Smooth muscle cell (in vitro differentiated cells): ENCODE results near the gene BMI1. TPM values are rescaled to one million over a fixed set of nuclear protein-coding genes. Genes with fewer than 3 reads are reported as not detected.

Experiments
- DNase-seq: peaks from one replicate; lab custom pipeline; 2025; ENCODE audit not compliant: unreplicated experiment; lab: John Stamatoyannopoulos, UW
- H2AFZ ChIP-seq: fragments of 200-600 bp; sonication (generic); 2 replicates; pipeline ENCODE4 v1.6.0; 2016; ENCODE audit warnings: antibody characterized with exemption, low read depth, mild to moderate bottlenecking
- H3F3A ChIP-seq: fragments of 200-600 bp; sonication (generic); 2 replicates; pipeline ENCODE4 v1.6.0; 2017; ENCODE audit warnings: antibody characterized with exemption, low read depth
- H3K27ac ChIP-seq: fragments of 200-600 bp; sonication (generic); 2 replicates; pipeline ENCODE4 v1.5.1; 2016; ENCODE audit warnings: low read depth, mild to moderate bottlenecking
- H3K27me3 ChIP-seq: fragments of 200-600 bp; sonication (generic); 2 replicates; pipeline ENCODE4 v1.6.1; 2016; ENCODE audit warnings: low read depth, mild to moderate bottlenecking
- H3K36me3 ChIP-seq: fragments of 200-600 bp; sonication (generic); 2 replicates; pipeline ENCODE4 v1.5.1; 2016; ENCODE audit warnings: low read depth
- H3K4me1 ChIP-seq: fragments of 200-600 bp; sonication (generic); 2 replicates; pipeline ENCODE4 v1.5.1; 2016; ENCODE audit warnings: low read depth
- H3K4me2 ChIP-seq: fragments of 200-600 bp; sonication (generic); 2 replicates; pipeline ENCODE4 v1.6.0; 2016; ENCODE audit warnings: mild to moderate bottlenecking
- H3K4me3 ChIP-seq: fragments of 200-600 bp; sonication (generic); 2 replicates; pipeline ENCODE4 v1.5.1; 2016; ENCODE audit warnings: mild to moderate bottlenecking
- H3K79me2 ChIP-seq: fragments of 200-600 bp; sonication (generic); 2 replicates; pipeline ENCODE4 v1.6.0; 2016; ENCODE audit warnings: low read depth, mild to moderate bottlenecking
- H3K9ac ChIP-seq: fragments of 200-600 bp; sonication (generic); 2 replicates; pipeline ENCODE4 v1.6.0; 2016; ENCODE audit warnings: low read depth
- H3K9me3 ChIP-seq: fragments of 200-600 bp; sonication (generic); replicated peaks from 2 replicates; pipeline ENCODE4 v1.5.1; 2016; ENCODE audit warnings: low read depth
- H4K20me1 ChIP-seq: fragments of 200-600 bp; sonication (generic); 2 replicates; pipeline ENCODE4 v1.6.0; 2016; ENCODE audit warnings: low read depth
- whole genome bisulfite sequencing: methylation state at CpG from one replicate; pipeline ENCODE4 v1.1.7; 2016; ENCODE audit warnings: low lambda C conversion rate; 5-methylcytosine and 5-hydroxymethylcytosine counted together
- polyA plus RNA-seq: library from polyadenylated mRNA; unstranded; fragments of >200 nt; fragmentation: Nextera tagmentation; extraction: Ambion mirVana; gene quantifications from 2 replicates; pipeline ENCODE4 v1.2.1, GENCODE V29; 2016
- total RNA-seq: library from RNA; depleted of rRNA; stranded (reverse); fragments of >200 nt; gene quantifications from 2 replicates; pipeline ENCODE4 v1.2.3, GENCODE V29; 2014
- TF ChIP-seq, protein P1 (sequence below): fragments of 200-600 bp; sonication (generic); IDR thresholded peaks from 2 replicates; pipeline ENCODE4 v1.5.1; 2017; ENCODE audit warnings: borderline replicate concordance, mild to moderate bottlenecking, antibody characterized with exemption; ENCODE audit not compliant: insufficient read depth, poor library complexity, severe bottlenecking

Gene BMI1
- total and polyA plus RNA-seq, 2 experiments from 2014 or later: 11.4 to 34.5 TPM

- WGBS: 100% methylated on average over 1 of the region's 1 CpG
- no peaks in the 10 kb centered on the region for H3K9me3 ChIP-seq
- no peaks in the 10 kb centered on the region for H3K4me1 ChIP-seq
- TF ChIP-seq, protein P1, sequence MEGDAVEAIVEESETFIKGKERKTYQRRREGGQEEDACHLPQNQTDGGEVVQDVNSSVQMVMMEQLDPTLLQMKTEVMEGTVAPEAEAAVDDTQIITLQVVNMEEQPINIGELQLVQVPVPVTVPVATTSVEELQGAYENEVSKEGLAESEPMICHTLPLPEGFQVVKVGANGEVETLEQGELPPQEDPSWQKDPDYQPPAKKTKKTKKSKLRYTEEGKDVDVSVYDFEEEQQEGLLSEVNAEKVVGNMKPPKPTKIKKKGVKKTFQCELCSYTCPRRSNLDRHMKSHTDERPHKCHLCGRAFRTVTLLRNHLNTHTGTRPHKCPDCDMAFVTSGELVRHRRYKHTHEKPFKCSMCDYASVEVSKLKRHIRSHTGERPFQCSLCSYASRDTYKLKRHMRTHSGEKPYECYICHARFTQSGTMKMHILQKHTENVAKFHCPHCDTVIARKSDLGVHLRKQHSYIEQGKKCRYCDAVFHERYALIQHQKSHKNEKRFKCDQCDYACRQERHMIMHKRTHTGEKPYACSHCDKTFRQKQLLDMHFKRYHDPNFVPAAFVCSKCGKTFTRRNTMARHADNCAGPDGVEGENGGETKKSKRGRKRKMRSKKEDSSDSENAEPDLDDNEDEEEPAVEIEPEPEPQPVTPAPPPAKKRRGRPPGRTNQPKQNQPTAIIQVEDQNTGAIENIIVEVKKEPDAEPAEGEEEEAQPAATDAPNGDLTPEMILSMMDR: no peak
- H2AFZ ChIP-seq: no peak overlapping the region
- H3K36me3 ChIP-seq: no peaks in the 10 kb centered on the region
- H3K27me3 ChIP-seq: no peaks in the 10 kb centered on the region
- no peak for DNase-seq
- H3K27ac ChIP-seq: no peak overlapping the region
- H3K79me2 ChIP-seq: no peaks in the 10 kb centered on the region
- H4K20me1 ChIP-seq: no peaks in the 10 kb centered on the region
- no peak overlapping the region for H3K4me3 ChIP-seq
- no peaks in the 10 kb centered on the region for H3F3A ChIP-seq
- no peak overlapping the region for H3K9ac ChIP-seq
- no peak overlapping the region for H3K4me2 ChIP-seq
Measured at GRCh38 chr10:22367471-22367870, 46.6 kb downstream of the BMI1 start.

- H4K20me1 ChIP-seq: no peaks in the 10 kb centered on the region
- TF ChIP-seq, protein P1: no peak
- DNase-seq: no peak
- no peaks in the 10 kb centered on the region for H3K4me1 ChIP-seq
- no peaks in the 10 kb centered on the region for H3F3A ChIP-seq
- H3K36me3 ChIP-seq: no peaks in the 10 kb centered on the region
- no peaks in the 10 kb centered on the region for H3K79me2 ChIP-seq
- H2AFZ ChIP-seq: no peak overlapping the region
- no peak overlapping the region for H3K9ac ChIP-seq
- H3K27ac ChIP-seq: no peak overlapping the region
- 92% methylated on average over 4 of the region's 4 CpGs for WGBS
- no peak overlapping the region for H3K4me3 ChIP-seq
- H3K27me3 ChIP-seq: no peaks in the 10 kb centered on the region
- H3K9me3 ChIP-seq: no peaks in the 10 kb centered on the region
- no peak overlapping the region for H3K4me2 ChIP-seq
Measured at GRCh38 chr10:22368402-22368801, 47.5 kb downstream of the BMI1 start.

DNA sequence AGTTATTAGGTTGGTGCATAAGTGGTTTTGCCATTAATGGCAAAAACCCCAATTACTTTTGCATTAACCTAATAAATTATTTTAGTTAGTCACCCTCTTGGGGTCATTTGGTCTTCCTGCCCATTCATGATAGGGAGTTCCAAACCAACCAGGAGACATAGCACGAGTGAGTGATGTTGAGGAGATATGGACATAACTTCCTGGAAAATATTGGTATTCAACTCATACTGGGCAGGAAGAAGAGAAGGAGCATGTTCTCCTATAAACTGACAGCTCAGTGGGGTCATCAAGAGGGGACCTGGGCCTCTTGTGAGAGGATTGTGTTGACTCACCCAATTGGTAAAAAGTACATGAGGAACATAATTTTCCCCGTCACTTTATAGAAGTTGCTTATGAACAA, 48.1 kb downstream of the BMI1 start:
- Histone ChIP-seq H3K4me1 (no peaks in the 10 kb centered on the region), H4K20me1 (no peaks in the 10 kb centered on the region), H3K27ac (no peak overlapping the region), H3K9ac (no peak overlapping the region), H3K9me3 (no peaks in the 10 kb centered on the region), H3F3A (no peaks in the 10 kb centered on the region), H3K27me3 (no peaks in the 10 kb centered on the region), H3K36me3 (no peaks in the 10 kb centered on the region), H3K4me2 (no peak overlapping the region), H3K4me3 (no peak overlapping the region), H3K79me2 (no peaks in the 10 kb centered on the region), H2AFZ (no peak overlapping the region)
- DNase-seq: no peak
- WGBS: 75% methylated on average over 2 of the region's 2 CpGs
- TF ChIP-seq, protein P1: no peak

- Histone ChIP-seq H3K9me3 (no peaks in the 10 kb centered on the region), H3K79me2 (no peaks in the 10 kb centered on the region), H4K20me1 (no peaks in the 10 kb centered on the region), H3K9ac (no peak overlapping the region), H3K4me1 (no peaks in the 10 kb centered on the region), H3K27ac (no peak overlapping the region), H3K4me3 (no peak overlapping the region), H3K27me3 (no peaks in the 10 kb centered on the region), H2AFZ (no peak overlapping the region), H3K4me2 (no peak overlapping the region), H3F3A (no peaks in the 10 kb centered on the region), H3K36me3 (no peaks in the 10 kb centered on the region)
- 83% methylated on average over 5 of the region's 5 CpGs for WGBS
- TF ChIP-seq, protein P1: no peak
- DNase-seq: no peak
Measured at GRCh38 chr10:22369434-22370072, 48.7 kb downstream of the BMI1 start.
